WI38 (cell line): Measurements from ENCODE around the gene ZNF541.

Source experiments
- H3K4me3 ChIP-seq: 2 replicates; pipeline ENCODE4 v1.5.1; 2011; ENCODE audit warnings: low read depth, mild to moderate bottlenecking, control low read depth, low read length
- CTCF ChIP-seq: IDR thresholded peaks from 2 replicates; pipeline ENCODE4 v1.5.1; 2012; ENCODE audit warnings: low read depth, mild to moderate bottlenecking, control low read depth, low read length

ZNF541 gene

GRCh38 chr19:47549261-47549862 is 23.6 kb downstream of the ZNF541 start:
- TF ChIP-seq CTCF, result no peak
- H3K4me3 ChIP-seq, result no peak overlapping the region

- no peak overlapping the region for H3K4me3 ChIP-seq
- no peak for TF ChIP-seq CTCF
These were observed 25.7 kb downstream of the ZNF541 start for GRCh38 chr19:47547199-47547598.

- H3K4me3 ChIP-seq, result no peak overlapping the region
- no peak for TF ChIP-seq CTCF
These were observed 27.6 kb downstream of the ZNF541 start for GRCh38 chr19:47545061-47545948.

- H3K4me3 ChIP-seq, result no peak overlapping the region
- TF ChIP-seq CTCF, result no peak
These were observed 28.5 kb downstream of the ZNF541 start for GRCh38 chr19:47544476-47544875.

- no peak overlapping the region for H3K4me3 ChIP-seq
- TF ChIP-seq CTCF, result no peak
These were observed 28.9 kb downstream of the ZNF541 start for GRCh38 chr19:47544075-47544474.

GRCh38 chr19:47542030-47542475 is 30.9 kb downstream of the ZNF541 start:
- TF ChIP-seq CTCF, result no peak
- H3K4me3 ChIP-seq, result no peak overlapping the region

- H3K4me3 ChIP-seq, result no peak overlapping the region
- no peak for TF ChIP-seq CTCF
These were observed 31.4 kb downstream of the ZNF541 start for GRCh38 chr19:47541518-47541917.
